GM12873 (cell line): Measurements from ENCODE around the gene GGT1.

Experiments used
- TF ChIP-seq, protein P1 (sequence below): IDR thresholded peaks from 2 replicates; pipeline ENCODE4 v1.5.1; 2012; ENCODE audit warnings: low read depth, mild to moderate bottlenecking, moderate library complexity, low read length, control low read depth; ENCODE audit not compliant: insufficient read depth; ENCODE audit errors: missing control alignments

GGT1 gene

GRCh38 chr22:24591286-24591830 is 11.6 kb upstream of the GGT1 start:
- TF ChIP-seq, protein P1, sequence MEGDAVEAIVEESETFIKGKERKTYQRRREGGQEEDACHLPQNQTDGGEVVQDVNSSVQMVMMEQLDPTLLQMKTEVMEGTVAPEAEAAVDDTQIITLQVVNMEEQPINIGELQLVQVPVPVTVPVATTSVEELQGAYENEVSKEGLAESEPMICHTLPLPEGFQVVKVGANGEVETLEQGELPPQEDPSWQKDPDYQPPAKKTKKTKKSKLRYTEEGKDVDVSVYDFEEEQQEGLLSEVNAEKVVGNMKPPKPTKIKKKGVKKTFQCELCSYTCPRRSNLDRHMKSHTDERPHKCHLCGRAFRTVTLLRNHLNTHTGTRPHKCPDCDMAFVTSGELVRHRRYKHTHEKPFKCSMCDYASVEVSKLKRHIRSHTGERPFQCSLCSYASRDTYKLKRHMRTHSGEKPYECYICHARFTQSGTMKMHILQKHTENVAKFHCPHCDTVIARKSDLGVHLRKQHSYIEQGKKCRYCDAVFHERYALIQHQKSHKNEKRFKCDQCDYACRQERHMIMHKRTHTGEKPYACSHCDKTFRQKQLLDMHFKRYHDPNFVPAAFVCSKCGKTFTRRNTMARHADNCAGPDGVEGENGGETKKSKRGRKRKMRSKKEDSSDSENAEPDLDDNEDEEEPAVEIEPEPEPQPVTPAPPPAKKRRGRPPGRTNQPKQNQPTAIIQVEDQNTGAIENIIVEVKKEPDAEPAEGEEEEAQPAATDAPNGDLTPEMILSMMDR, result no peak

GRCh38 chr22:24592058-24592850 is 10.7 kb upstream of the GGT1 start:
- TF ChIP-seq, protein P1, result no peak

- TF ChIP-seq, protein P1, result no peak
Measured at GRCh38 chr22:24592851-24593558, 10.0 kb upstream of the GGT1 start, which contains the start of gene LRRC75B. TSS of gene LRRC75B (minus strand) at chr22:24593073. CDS start at chr22:24593039, 34 bp downstream.

DNA sequence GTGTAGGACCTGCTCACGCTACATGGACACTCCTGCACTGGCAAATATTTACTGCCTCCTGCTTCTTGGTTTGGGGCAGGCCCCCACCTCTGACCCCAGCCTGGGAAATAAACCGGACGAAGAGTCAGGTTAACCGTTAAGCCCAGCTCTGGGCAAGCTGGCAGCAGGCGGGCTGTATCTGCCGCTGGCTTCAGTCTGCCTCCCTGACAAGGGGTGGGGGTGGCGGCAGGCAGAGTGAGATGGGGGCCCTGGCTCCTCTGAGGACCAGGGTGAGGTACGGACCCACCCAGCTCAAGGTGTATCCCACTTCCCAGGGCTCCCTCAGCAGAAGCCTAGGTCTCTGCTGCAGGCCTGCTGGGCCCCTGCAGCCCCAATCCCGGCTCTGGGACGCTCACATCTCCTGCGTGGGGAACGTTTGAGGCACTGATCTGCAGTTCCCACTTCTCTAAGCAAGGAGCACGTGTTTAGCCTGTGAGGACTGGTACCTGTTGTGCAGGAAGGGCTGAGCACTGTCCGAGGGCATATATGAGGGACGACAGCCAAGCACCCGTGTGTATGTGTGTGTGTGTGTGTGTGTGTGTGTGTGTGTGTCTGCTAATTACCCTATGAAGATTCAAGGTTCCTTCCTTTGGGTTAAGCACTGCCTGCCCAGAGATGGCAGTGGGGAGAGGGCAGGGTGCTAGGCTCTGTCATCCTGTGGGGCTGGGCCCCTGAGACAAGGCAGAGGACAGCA is 9.0 kb upstream of the GGT1 start:
- TF ChIP-seq, protein P1, result no peak

DNA sequence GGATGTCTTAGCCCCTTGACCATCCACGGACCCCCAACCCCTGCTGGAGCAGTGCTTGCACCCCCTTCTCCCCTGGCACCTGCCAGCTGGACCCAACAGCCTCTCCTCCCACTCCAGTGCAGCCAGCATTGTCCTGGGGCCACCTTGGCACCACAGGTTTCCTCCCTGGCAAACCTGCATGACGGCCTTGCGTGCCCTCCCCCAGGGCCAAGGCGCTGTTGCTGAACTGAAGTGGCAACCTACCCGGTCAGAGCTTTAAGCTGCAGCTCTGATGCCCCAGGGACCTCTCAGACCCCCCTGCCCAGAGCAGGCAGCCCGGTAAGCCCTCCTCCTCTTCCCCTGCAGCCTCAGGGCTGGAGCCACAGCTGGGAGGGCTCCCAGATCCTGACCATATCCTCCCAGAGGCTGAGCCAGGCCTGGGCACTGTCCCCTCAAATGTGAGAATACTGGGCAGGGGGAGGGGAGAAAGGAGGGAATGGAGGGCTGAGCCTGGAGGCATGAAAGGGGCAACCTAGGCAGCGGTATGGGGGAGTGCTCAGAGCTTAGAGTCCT is 8.3 kb upstream of the GGT1 start:
- TF ChIP-seq, protein P1, result no peak

- TF ChIP-seq, protein P1, result no peak
Measured at GRCh38 chr22:24595228-24595627, 7.8 kb upstream of the GGT1 start.
